Tibial nerve (tissue), 4 donors: ENCODE measurements around the gene ADGRL3.

ENCODE experiments used
- EP300 ChIP-seq, 2 donors: sonication (generic); formaldehyde crosslinking; IDR thresholded peaks; one replicate each; pipeline ENCODE4 v1.6.1; 2017; ENCODE audit warnings: antibody characterized with exemption in 2 of 2, mild to moderate bottlenecking in 1 of 2
- POLR2A ChIP-seq, 2 donors: fragments of 450-650 bp; IDR thresholded peaks; one replicate each; pipeline ENCODE4 v1.6.1; 2017; ENCODE audit warnings: antibody characterized with exemption in 2 of 2, mild to moderate bottlenecking in 2 of 2, moderate library complexity in 2 of 2
- TF ChIP-seq, protein P1 (sequence below), 5 experiments: fragments of 200-600 bp in 3 of 5; fragments of 450-650 bp in 2 of 5; sonication (generic) in 3 of 5; IDR thresholded peaks; one replicate each; pipeline ENCODE4 v1.5.1; 2016 to 2019; ENCODE audit warnings: antibody characterized with exemption in 5 of 5, mild to moderate bottlenecking in 3 of 5, moderate library complexity in 2 of 5

DNA sequence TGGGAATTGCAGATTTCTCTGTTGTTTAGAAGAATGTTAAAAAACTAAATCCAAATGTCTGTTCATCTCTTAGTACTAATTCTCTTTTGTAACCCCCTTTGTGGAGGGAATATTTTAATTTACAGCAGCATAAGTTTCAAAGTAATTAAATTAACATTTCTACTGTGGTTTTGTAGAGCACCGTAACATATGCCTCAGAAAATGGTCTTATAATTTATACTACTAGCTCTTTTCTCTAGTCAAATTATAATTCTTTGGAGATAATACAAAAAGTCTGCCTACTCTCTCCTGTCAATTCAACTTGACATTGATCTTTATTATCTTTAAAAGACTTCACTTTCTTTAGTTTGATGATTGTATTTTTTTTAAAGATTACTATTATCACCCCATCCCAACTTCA lies 759.0 kb downstream of the ADGRL3 start:
- TF ChIP-seq, protein P1, sequence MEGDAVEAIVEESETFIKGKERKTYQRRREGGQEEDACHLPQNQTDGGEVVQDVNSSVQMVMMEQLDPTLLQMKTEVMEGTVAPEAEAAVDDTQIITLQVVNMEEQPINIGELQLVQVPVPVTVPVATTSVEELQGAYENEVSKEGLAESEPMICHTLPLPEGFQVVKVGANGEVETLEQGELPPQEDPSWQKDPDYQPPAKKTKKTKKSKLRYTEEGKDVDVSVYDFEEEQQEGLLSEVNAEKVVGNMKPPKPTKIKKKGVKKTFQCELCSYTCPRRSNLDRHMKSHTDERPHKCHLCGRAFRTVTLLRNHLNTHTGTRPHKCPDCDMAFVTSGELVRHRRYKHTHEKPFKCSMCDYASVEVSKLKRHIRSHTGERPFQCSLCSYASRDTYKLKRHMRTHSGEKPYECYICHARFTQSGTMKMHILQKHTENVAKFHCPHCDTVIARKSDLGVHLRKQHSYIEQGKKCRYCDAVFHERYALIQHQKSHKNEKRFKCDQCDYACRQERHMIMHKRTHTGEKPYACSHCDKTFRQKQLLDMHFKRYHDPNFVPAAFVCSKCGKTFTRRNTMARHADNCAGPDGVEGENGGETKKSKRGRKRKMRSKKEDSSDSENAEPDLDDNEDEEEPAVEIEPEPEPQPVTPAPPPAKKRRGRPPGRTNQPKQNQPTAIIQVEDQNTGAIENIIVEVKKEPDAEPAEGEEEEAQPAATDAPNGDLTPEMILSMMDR (IDR thresholded peaks at IDR 0.05): no peak
- TF ChIP-seq EP300 (IDR thresholded peaks at IDR 0.05): no peak
- no peak for TF ChIP-seq POLR2A (IDR thresholded peaks at IDR 0.05)
